CD4-positive, alpha-beta T cell treated with Interleukin-17A for 1 hour (primary cell): Measurements from ENCODE around the gene CYTH4.

Experiments
- DNase-seq: peaks from one replicate; pipeline ENCODE4 v3.0.0-alpha.2; 2020

The CYTH4 gene

GRCh38 chr22:37273126-37273845 lies 9.0 kb upstream of the CYTH4 start:
- DNase-seq = no peak

GRCh38 chr22:37273846-37274225 lies 8.5 kb upstream of the CYTH4 start:
- DNase-seq = no peak

GRCh38 chr22:37274380-37274862 lies 7.9 kb upstream of the CYTH4 start:
- peak; percentile 28 for DNase-seq

DNA sequence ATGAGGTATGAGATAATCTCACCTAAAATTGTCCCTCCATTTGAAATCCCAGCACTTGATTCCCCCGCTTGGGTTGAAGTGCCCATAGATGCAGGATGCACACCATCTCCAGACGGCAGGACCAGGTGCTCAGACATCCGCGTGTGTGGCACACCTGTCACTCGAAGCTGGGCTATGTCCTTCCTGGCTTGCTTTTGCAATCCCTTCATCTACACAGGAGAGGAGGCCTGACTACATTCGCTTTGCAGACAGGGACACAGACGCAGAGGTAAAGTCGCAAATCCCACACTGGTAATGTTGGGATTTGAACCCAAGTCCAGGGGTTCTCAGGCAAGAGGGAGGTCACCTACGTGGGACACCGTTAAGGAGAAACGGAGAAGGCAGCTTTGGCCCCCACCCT lies 7.2 kb upstream of the CYTH4 start:
- no peak for DNase-seq

- no peak for DNase-seq
Observed at GRCh38 chr22:37275622-37276021, 6.7 kb upstream of the CYTH4 start.

DNA sequence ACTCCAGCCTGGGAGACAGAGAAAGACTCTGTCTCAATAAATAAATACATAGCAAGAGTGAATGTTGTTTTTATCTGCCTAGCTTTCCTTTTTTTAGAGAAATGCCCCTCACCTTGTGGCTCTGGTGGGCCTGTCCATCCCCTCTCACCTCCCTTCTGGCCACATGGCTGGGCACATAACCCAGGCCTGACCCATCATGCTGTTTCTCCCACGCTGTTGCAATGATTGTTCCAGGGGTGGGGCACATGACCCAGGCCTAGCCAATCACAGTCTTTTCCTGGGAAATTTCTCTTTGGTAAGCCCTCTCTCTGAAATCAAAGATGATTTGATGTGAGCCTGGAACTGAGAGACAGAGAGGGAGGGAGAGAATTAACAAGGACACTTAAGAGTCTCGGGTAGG lies 5.5 kb upstream of the CYTH4 start:
- no peak for DNase-seq

GRCh38 chr22:37277384-37277783 lies 4.9 kb upstream of the CYTH4 start:
- no peak for DNase-seq

- no peak for DNase-seq
Observed at GRCh38 chr22:37278261-37278660, 4.0 kb upstream of the CYTH4 start.

DNA sequence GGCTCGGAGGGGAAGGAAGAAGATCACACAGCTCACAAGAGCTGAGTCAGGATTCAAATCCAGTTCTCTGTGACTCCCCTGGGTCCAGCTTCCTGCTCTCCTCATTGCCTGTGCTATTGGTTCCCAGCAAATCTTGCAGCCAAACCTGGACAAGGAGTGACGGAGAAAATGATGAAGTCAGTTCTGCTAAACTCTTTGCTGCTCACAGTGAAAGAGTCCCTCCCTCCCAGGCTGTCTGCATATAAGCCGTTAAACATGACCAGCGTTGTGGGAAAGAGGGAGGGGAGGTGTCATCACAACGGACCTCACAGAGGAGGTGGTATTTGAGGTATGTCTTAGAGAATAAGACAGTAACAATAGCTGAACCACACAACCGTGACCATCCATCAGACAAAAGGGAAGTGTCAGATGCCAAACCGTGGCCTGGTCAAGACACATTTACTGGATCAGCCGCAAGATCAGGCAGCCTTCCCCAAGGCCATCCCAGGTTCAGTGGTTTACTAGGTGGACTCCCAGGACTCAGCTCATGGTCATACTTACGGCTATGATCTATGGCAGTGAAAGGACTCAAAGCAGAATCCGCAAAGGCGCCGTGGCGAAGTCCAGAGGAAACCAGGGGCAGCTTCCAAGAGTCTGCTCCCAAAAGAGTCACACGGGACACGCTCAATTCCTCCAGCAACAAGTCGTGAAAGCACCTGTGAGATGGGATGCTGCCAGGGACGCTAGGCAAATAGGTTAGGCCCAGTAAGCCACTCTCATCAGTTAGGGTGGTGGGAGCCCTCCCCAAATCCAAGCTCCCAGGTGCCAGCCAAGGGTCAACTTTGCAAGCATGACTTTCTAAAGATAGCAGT lies 2.8 kb upstream of the CYTH4 start:
- DNase-seq = peak; percentile 31

- DNase-seq = no peak
Observed at GRCh38 chr22:37280718-37281117, 1.6 kb upstream of the CYTH4 start.

- DNase-seq = no peak
Observed at GRCh38 chr22:37281195-37281594, 1.1 kb upstream of the CYTH4 start.

GRCh38 chr22:37281646-37282384 lies 493 bp upstream of the CYTH4 start:
- DNase-seq = no peak

GRCh38 chr22:37283393-37283937 lies 1.2 kb downstream of the CYTH4 start:
- DNase-seq = peak; percentile 66

- no peak for DNase-seq
Observed at GRCh38 chr22:37284126-37284804, 2.0 kb downstream of the CYTH4 start.

DNA sequence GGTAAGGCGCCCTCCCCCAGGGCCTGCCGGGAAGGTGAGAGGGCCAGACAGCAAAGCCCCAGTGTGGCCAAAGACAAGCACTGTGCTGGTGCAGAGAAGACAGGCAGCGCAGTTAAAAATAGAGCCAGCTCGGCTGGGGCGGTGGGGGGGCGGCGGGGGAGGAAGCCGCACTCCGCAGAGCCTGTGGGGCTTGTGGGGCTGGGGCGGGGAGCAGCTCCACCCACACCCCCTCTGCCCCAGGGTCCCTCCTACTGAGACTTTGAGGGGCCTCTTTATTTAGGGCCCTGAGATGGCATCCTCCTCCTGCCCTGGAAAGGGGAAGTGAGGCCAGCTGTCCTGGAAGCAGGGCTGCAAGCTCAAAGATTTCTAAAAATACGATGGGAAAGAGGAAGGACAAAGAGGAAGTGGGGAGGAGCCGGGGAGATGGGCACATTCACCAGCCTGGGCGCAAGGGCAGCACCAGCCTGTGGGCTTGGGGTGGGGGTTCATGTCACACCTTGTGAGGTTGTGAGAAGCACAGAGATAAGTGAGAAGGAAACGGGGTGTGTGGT lies 2.6 kb downstream of the CYTH4 start:
- peak; percentile 69 for DNase-seq

GRCh38 chr22:37285937-37286336 lies 3.6 kb downstream of the CYTH4 start:
- DNase-seq = no peak

DNA sequence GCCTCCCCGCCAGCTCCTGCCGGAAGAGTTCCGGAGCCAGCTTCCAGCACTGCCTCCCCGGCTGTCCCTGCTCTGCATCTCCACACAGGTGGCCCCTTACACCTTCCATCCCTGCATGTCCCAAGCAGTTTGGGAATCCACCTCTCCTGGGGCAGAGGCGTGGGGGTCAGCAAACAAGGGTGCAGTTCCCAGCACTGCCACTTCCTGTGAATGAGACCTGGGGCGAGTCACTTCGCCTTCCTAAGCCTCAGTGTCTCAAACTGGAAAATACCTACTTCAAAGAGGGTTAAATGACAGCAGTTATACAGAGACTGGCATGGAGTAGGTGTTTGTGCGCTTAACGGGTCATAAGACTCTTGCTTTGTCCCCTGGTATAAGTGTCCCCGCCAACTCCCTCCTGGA lies 5.2 kb downstream of the CYTH4 start:
- no peak for DNase-seq

- no peak for DNase-seq
Observed at GRCh38 chr22:37288521-37288920, 6.2 kb downstream of the CYTH4 start.

- DNase-seq = no peak
Observed at GRCh38 chr22:37289156-37289735, 6.9 kb downstream of the CYTH4 start.

- DNase-seq = no peak
Observed at GRCh38 chr22:37290737-37291136, 8.4 kb downstream of the CYTH4 start.

- DNase-seq = no peak
Observed at GRCh38 chr22:37291559-37292298, 9.4 kb downstream of the CYTH4 start.
